Endothelial cell (in vitro differentiated cells): ENCODE data around the gene SELENON. TPM values are rescaled to one million over a fixed set of nuclear protein-coding genes. Genes with fewer than 3 reads are reported as not detected.
A peak's percentile ranks its signal among the peaks of the same experiment; 100 is the strongest.

Experiments
- DNase-seq: peaks from one replicate; pipeline ENCODE4 v3.0.0; 2021; ENCODE audit warnings: low spot score
- H3K27ac Mint-ChIP-seq: one replicate; pipeline ENCODE4 v1.8.0; 2021; ENCODE audit warnings: mixed read lengths, inconsistent platforms; ENCODE audit not compliant: unreplicated experiment
- H3K27me3 Mint-ChIP-seq: one replicate; pipeline ENCODE4 v1.8.0; 2021; ENCODE audit warnings: mild to moderate bottlenecking, moderate library complexity, mixed read lengths, inconsistent platforms; ENCODE audit not compliant: unreplicated experiment
- H3K36me3 Mint-ChIP-seq: one replicate; pipeline ENCODE4 v1.8.0; 2021; ENCODE audit warnings: mild to moderate bottlenecking, low read depth, mixed read lengths, inconsistent platforms; ENCODE audit not compliant: unreplicated experiment
- H3K4me1 Mint-ChIP-seq: one replicate; pipeline ENCODE4 v1.8.0; 2021; ENCODE audit warnings: mild to moderate bottlenecking, mixed read lengths, inconsistent platforms; ENCODE audit not compliant: unreplicated experiment
- H3K4me3 Mint-ChIP-seq: one replicate; pipeline ENCODE4 v1.8.0; 2021; ENCODE audit warnings: mild to moderate bottlenecking, mixed read lengths, inconsistent platforms; ENCODE audit not compliant: unreplicated experiment
- H3K9me3 Mint-ChIP-seq: one replicate; pipeline ENCODE4 v1.8.0; 2021; ENCODE audit warnings: mixed read lengths, inconsistent platforms; ENCODE audit not compliant: unreplicated experiment
- total RNA-seq: library from RNA; stranded (reverse); fragmentation: NEBNext Ultra II Directional; extraction: Animal tissue kit (Norgen Biotek cat#: 25700); gene quantifications from one replicate; pipeline ENCODE4 v1.2.1, GENCODE V29; 2021; ENCODE audit not compliant: unreplicated experiment
- TF ChIP-seq, protein P1 (sequence below): fragments of 200-600 bp; sonication (generic); IDR thresholded peaks from one replicate; pipeline ENCODE4 v1.5.0; 2021; ENCODE audit warnings: antibody characterized with exemption; ENCODE audit not compliant: unreplicated experiment

The SELENON gene
- total RNA-seq, 1 donor from 2014 or later: 284 TPM

- peaks cover 29% of the 10 kb centered on the region for H3K36me3 Mint-ChIP-seq
- no peak overlapping the region for H3K4me3 Mint-ChIP-seq
- H3K27me3 Mint-ChIP-seq: peaks cover 8% of the 10 kb centered on the region
- no peak overlapping the region for H3K27ac Mint-ChIP-seq
- DNase-seq: no peak
- H3K9me3 Mint-ChIP-seq: no peaks in the 10 kb centered on the region
- TF ChIP-seq, protein P1, sequence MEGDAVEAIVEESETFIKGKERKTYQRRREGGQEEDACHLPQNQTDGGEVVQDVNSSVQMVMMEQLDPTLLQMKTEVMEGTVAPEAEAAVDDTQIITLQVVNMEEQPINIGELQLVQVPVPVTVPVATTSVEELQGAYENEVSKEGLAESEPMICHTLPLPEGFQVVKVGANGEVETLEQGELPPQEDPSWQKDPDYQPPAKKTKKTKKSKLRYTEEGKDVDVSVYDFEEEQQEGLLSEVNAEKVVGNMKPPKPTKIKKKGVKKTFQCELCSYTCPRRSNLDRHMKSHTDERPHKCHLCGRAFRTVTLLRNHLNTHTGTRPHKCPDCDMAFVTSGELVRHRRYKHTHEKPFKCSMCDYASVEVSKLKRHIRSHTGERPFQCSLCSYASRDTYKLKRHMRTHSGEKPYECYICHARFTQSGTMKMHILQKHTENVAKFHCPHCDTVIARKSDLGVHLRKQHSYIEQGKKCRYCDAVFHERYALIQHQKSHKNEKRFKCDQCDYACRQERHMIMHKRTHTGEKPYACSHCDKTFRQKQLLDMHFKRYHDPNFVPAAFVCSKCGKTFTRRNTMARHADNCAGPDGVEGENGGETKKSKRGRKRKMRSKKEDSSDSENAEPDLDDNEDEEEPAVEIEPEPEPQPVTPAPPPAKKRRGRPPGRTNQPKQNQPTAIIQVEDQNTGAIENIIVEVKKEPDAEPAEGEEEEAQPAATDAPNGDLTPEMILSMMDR: no peak
- peaks cover 12% of the 10 kb centered on the region for H3K4me1 Mint-ChIP-seq
These were observed 64.4 kb downstream of the SELENON start for GRCh38 chr1:25864434-25864833.

GRCh38 chr1:25866288-25866687 lies 66.3 kb downstream of the SELENON start:
- TF ChIP-seq, protein P1: no peak
- peaks cover 29% of the 10 kb centered on the region for H3K36me3 Mint-ChIP-seq
- H3K27me3 Mint-ChIP-seq: peaks cover 8% of the 10 kb centered on the region
- H3K4me3 Mint-ChIP-seq: peak overlapping the region; percentile 10
- no peaks in the 10 kb centered on the region for H3K9me3 Mint-ChIP-seq
- no peak for DNase-seq
- peaks cover 12% of the 10 kb centered on the region for H3K4me1 Mint-ChIP-seq
- H3K27ac Mint-ChIP-seq: peak overlapping the region; percentile 14

DNA sequence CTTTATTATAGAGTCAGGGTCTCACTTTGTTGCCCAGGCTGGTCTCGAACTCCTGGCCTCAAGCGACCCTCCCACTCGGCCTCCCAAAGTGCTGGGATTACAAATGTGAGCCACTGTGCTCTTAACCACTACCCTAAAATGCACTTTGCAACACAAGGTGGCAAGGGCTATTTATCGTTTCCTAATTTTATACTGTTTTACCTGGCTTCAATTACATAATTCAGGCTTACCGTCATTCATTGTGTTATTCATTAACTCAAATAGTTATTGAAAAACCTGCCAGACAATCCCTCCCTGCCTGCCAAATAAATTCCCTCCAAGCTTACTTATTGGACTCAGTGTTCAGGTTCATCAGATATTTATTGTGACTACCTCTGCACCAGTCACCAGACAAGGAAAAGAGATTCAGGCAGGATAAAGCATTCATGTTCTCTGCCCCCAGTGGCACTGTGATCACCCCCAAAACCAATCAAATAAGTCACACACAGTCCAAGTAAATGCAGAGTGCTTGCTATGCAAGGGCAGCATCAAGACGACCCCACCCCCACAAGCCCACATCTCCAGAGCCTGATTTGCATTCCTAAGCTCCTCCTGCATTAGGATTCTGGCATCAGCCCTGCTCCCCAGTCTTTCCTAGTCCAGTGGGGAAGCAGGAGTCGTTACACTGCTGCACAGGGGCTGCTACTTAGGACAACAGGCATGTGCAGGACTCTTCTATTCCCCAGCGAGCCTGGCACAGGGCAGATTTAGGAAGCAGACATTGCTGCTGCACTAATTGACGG lies 67.4 kb downstream of the SELENON start:
- TF ChIP-seq, protein P1: no peak
- H3K9me3 Mint-ChIP-seq: no peaks in the 10 kb centered on the region
- H3K4me1 Mint-ChIP-seq: peaks cover 9% of the 10 kb centered on the region
- no peak overlapping the region for H3K4me3 Mint-ChIP-seq
- DNase-seq: no peak
- H3K27me3 Mint-ChIP-seq: peaks cover 6% of the 10 kb centered on the region
- peaks cover 25% of the 10 kb centered on the region for H3K36me3 Mint-ChIP-seq
- H3K27ac Mint-ChIP-seq: no peak overlapping the region

Other genes with a start within 250 kb of the SELENON start
- gene MAN1C1, start 183.4 kb upstream of the SELENON start, total RNA-seq: 29.1 TPM
- gene MTFR1L, start 19.8 kb downstream of the SELENON start, total RNA-seq: 48.1 TPM
- 3.3 TPM for gene AUNIP, start 59.3 kb downstream of the SELENON start, total RNA-seq
- gene PAQR7, start 75.5 kb downstream of the SELENON start, total RNA-seq: 18.7 TPM
- 972 TPM for gene STMN1, start 106.2 kb downstream of the SELENON start, total RNA-seq
- gene PAFAH2, start 197.9 kb downstream of the SELENON start, total RNA-seq: 13.4 TPM
- gene EXTL1, start 221.6 kb downstream of the SELENON start, total RNA-seq: 1.8 TPM
- gene SLC30A2, start 245.9 kb downstream of the SELENON start, total RNA-seq: not detected